Tibial nerve (tissue), 4 donors: ENCODE data around the gene GDF9. TPM values are rescaled to one million over a fixed set of nuclear protein-coding genes. Genes with fewer than 3 reads are reported as not detected.

ENCODE experiments used
- DNase-seq, 2 donors: peaks; one replicate each; pipeline ENCODE4 v3.0.0-alpha.2; 2019; ENCODE audit warnings: low spot score in 2 of 2
- H3K27ac ChIP-seq, 4 donors: fragments of 200-600 bp; sonication (generic) in 3 of 4; one replicate each; pipeline ENCODE4 v1.5.1; 2017 to 2019; ENCODE audit warnings: mild to moderate bottlenecking in 1 of 4
- H3K27me3 ChIP-seq, 2 donors: fragments of 200-600 bp; sonication (generic) in 1 of 2; one replicate each; pipeline versions ENCODE4 v1.5.1 to v1.6.0; 2017 to 2019
- H3K36me3 ChIP-seq, 3 donors: fragments of 200-600 bp; sonication (generic); one replicate each; pipeline ENCODE4 v1.5.1; 2018 to 2019
- H3K4me1 ChIP-seq, 4 donors: fragments of 200-600 bp; sonication (generic) in 3 of 4; one replicate each; pipeline ENCODE4 v1.5.1; 2017 to 2019
- H3K4me3 ChIP-seq, 4 donors: fragments of 200-600 bp; sonication (generic) in 3 of 4; one replicate each; pipeline ENCODE4 v1.5.1; 2017 to 2019; ENCODE audit warnings: mild to moderate bottlenecking in 1 of 4, moderate library complexity in 1 of 4
- H3K9me3 ChIP-seq, 4 donors: fragments of 200-600 bp; sonication (generic) in 3 of 4; one replicate each; pipeline ENCODE4 v1.5.1; 2017 to 2019
- CTCF ChIP-seq, 5 experiments: fragments of 200-600 bp in 3 of 5; fragments of 450-650 bp in 2 of 5; sonication (generic) in 3 of 5; IDR thresholded peaks; one replicate each; pipeline ENCODE4 v1.5.1; 2016 to 2019; ENCODE audit warnings: antibody characterized with exemption in 5 of 5, mild to moderate bottlenecking in 3 of 5, moderate library complexity in 2 of 5
- EP300 ChIP-seq, 2 donors: sonication (generic); formaldehyde crosslinking; IDR thresholded peaks; one replicate each; pipeline ENCODE4 v1.6.1; 2017; ENCODE audit warnings: antibody characterized with exemption in 2 of 2, mild to moderate bottlenecking in 1 of 2
- POLR2A ChIP-seq, 2 donors: fragments of 450-650 bp; IDR thresholded peaks; one replicate each; pipeline ENCODE4 v1.6.1; 2017; ENCODE audit warnings: antibody characterized with exemption in 2 of 2, mild to moderate bottlenecking in 2 of 2, moderate library complexity in 2 of 2
- WGBS, 2 donors: methylation state at CpG; one replicate each; pipeline ENCODE4 v1.1.5; 2018; 5-methylcytosine and 5-hydroxymethylcytosine counted together
- total RNA-seq, 4 donors: library from RNA; depleted of rRNA; stranded (reverse); fragments of >200 nt; gene quantifications; one replicate each; pipeline ENCODE4 v1.1.0, GENCODE V29; 2016

The GDF9 gene
- total RNA-seq, 4 donors from 2014 or later, result 0.44 to 0.60 TPM; not detected in 2

GRCh38 chr5:132868754-132869153 lies 2.5 kb upstream of the GDF9 start:
- no peak overlapping the region for H3K27ac ChIP-seq
- H3K36me3 ChIP-seq, result peaks cover 0 to 50% (median 0%) of the 10 kb centered on the region in 3 donors
- no peak for DNase-seq
- no peak overlapping the region for H3K4me3 ChIP-seq
- peaks cover 0 to 26% (median 5%) of the 10 kb centered on the region in 4 donors for H3K4me1 ChIP-seq
- H3K27me3 ChIP-seq, result no peaks in the 10 kb centered on the region
- WGBS, 2 donors, result 82 to 83% methylated on average over 4 of the region's 4 CpGs
- no peaks in the 10 kb centered on the region for H3K9me3 ChIP-seq
- TF ChIP-seq EP300 (IDR thresholded peaks at IDR 0.05), result no peak
- TF ChIP-seq POLR2A (IDR thresholded peaks at IDR 0.05), result no peak
- no peak for TF ChIP-seq CTCF (IDR thresholded peaks at IDR 0.05)

GRCh38 chr5:132867046-132867451 lies 780 bp upstream of the GDF9 start:
- Histone ChIP-seq H3K27ac (peak overlapping the region; percentile 91 to 96 (median 95)), H3K36me3 (peaks cover 0 to 39% (median 0%) of the 10 kb centered on the region in 3 donors), H3K9me3 (no peaks in the 10 kb centered on the region), H3K4me1 (peaks cover 0 to 26% (median 5%) of the 10 kb centered on the region in 4 donors), H3K27me3 (no peaks in the 10 kb centered on the region), H3K4me3 (peak overlapping the region; percentile 62 to 88 (median 86))
- no peak for TF ChIP-seq POLR2A (IDR thresholded peaks at IDR 0.05)
- no peak for TF ChIP-seq EP300 (IDR thresholded peaks at IDR 0.05)
- TF ChIP-seq CTCF (IDR thresholded peaks at IDR 0.05), result no peak
- 1 to 15% methylated on average over 4 to 13 of the region's 13 CpGs for WGBS, 2 donors
- DNase-seq, result no peak

- TF ChIP-seq POLR2A (IDR thresholded peaks at IDR 0.05) (no peak), CTCF (IDR thresholded peaks at IDR 0.05) (no peak), EP300 (IDR thresholded peaks at IDR 0.05) (no peak)
These were observed 464 bp downstream of the GDF9 start for GRCh38 chr5:132865668-132866341.

GRCh38 chr5:132860742-132861141 lies 5.5 kb downstream of the GDF9 start:
- TF ChIP-seq CTCF (IDR thresholded peaks at IDR 0.05), result no peak
- DNase-seq, result no peak
- Histone ChIP-seq H3K4me1 (peaks cover 0 to 5% (median 1%) of the 10 kb centered on the region in 4 donors), H3K27me3 (no peaks in the 10 kb centered on the region), H3K4me3 (no peak overlapping the region), H3K36me3 (no peaks in the 10 kb centered on the region), H3K9me3 (no peaks in the 10 kb centered on the region), H3K27ac (no peak overlapping the region)
- 31 to 40% methylated on average over 5 of the region's 5 CpGs for WGBS, 2 donors

More at GRCh38 chr5:132865668-132866341, 464 bp downstream of the GDF9 start:
- Histone ChIP-seq H3K27me3 (no peaks in the 10 kb centered on the region), H3K4me1 (peaks cover 0 to 26% (median 5%) of the 10 kb centered on the region in 4 donors), H3K4me3 (peak overlapping the region; percentile 62 to 88 (median 86)), H3K36me3 (peaks cover 0 to 32% (median 0%) of the 10 kb centered on the region in 3 donors), H3K9me3 (no peaks in the 10 kb centered on the region), H3K27ac (peak overlapping the region; percentile 91 to 96 (median 95))
- no peak for DNase-seq
- WGBS, 2 donors, result 25 to 28% methylated on average over 30 of the region's 30 CpGs

GRCh38 chr5:132859889-132860437 lies 6.3 kb downstream of the GDF9 start:
- WGBS, 2 donors, result 74 to 77% methylated on average over 2 of the region's 2 CpGs
- no peak for DNase-seq
- H3K9me3 ChIP-seq, result no peaks in the 10 kb centered on the region
- H3K4me1 ChIP-seq, result no peaks in the 10 kb centered on the region
- no peaks in the 10 kb centered on the region for H3K36me3 ChIP-seq
- H3K4me3 ChIP-seq, result no peak overlapping the region
- no peak overlapping the region for H3K27ac ChIP-seq
- no peak for TF ChIP-seq CTCF (IDR thresholded peaks at IDR 0.05)
- no peak for TF ChIP-seq POLR2A (IDR thresholded peaks at IDR 0.05)
- no peak for TF ChIP-seq EP300 (IDR thresholded peaks at IDR 0.05)
- no peaks in the 10 kb centered on the region for H3K27me3 ChIP-seq
